Smooth muscle cell (in vitro differentiated cells): ENCODE results near the gene C17orf114.

Experiments
- DNase-seq: peaks from one replicate; lab custom pipeline; 2025; ENCODE audit not compliant: unreplicated experiment; lab: John Stamatoyannopoulos, UW
- H2AFZ ChIP-seq: fragments of 200-600 bp; sonication (generic); 2 replicates; pipeline ENCODE4 v1.6.0; 2016; ENCODE audit warnings: antibody characterized with exemption, low read depth, mild to moderate bottlenecking
- H3F3A ChIP-seq: fragments of 200-600 bp; sonication (generic); 2 replicates; pipeline ENCODE4 v1.6.0; 2017; ENCODE audit warnings: antibody characterized with exemption, low read depth
- H3K27ac ChIP-seq: fragments of 200-600 bp; sonication (generic); 2 replicates; pipeline ENCODE4 v1.5.1; 2016; ENCODE audit warnings: low read depth, mild to moderate bottlenecking
- H3K27me3 ChIP-seq: fragments of 200-600 bp; sonication (generic); 2 replicates; pipeline ENCODE4 v1.6.1; 2016; ENCODE audit warnings: low read depth, mild to moderate bottlenecking
- H3K36me3 ChIP-seq: fragments of 200-600 bp; sonication (generic); 2 replicates; pipeline ENCODE4 v1.5.1; 2016; ENCODE audit warnings: low read depth
- H3K4me1 ChIP-seq: fragments of 200-600 bp; sonication (generic); 2 replicates; pipeline ENCODE4 v1.5.1; 2016; ENCODE audit warnings: low read depth
- H3K4me2 ChIP-seq: fragments of 200-600 bp; sonication (generic); 2 replicates; pipeline ENCODE4 v1.6.0; 2016; ENCODE audit warnings: mild to moderate bottlenecking
- H3K4me3 ChIP-seq: fragments of 200-600 bp; sonication (generic); 2 replicates; pipeline ENCODE4 v1.5.1; 2016; ENCODE audit warnings: mild to moderate bottlenecking
- H3K79me2 ChIP-seq: fragments of 200-600 bp; sonication (generic); 2 replicates; pipeline ENCODE4 v1.6.0; 2016; ENCODE audit warnings: low read depth, mild to moderate bottlenecking
- H3K9ac ChIP-seq: fragments of 200-600 bp; sonication (generic); 2 replicates; pipeline ENCODE4 v1.6.0; 2016; ENCODE audit warnings: low read depth
- H3K9me3 ChIP-seq: fragments of 200-600 bp; sonication (generic); replicated peaks from 2 replicates; pipeline ENCODE4 v1.5.1; 2016; ENCODE audit warnings: low read depth
- H4K20me1 ChIP-seq: fragments of 200-600 bp; sonication (generic); 2 replicates; pipeline ENCODE4 v1.6.0; 2016; ENCODE audit warnings: low read depth
- CTCF ChIP-seq: fragments of 200-600 bp; sonication (generic); IDR thresholded peaks from 2 replicates; pipeline ENCODE4 v1.5.1; 2017; ENCODE audit warnings: borderline replicate concordance, mild to moderate bottlenecking, antibody characterized with exemption; ENCODE audit not compliant: insufficient read depth, poor library complexity, severe bottlenecking
- WGBS: methylation state at CpG from one replicate; pipeline ENCODE4 v1.1.7; 2016; ENCODE audit warnings: low lambda C conversion rate; 5-methylcytosine and 5-hydroxymethylcytosine counted together

The C17orf114 gene

GRCh38 chr17:4786516-4786915, 15.6 kb downstream of the C17orf114 start:
- Histone ChIP-seq H3K27me3 (peaks cover 7% of the 10 kb centered on the region), H3F3A (no peaks in the 10 kb centered on the region), H3K4me2 (peak overlapping the region; percentile 36), H3K4me3 (no peak overlapping the region), H3K79me2 (no peaks in the 10 kb centered on the region), H4K20me1 (no peaks in the 10 kb centered on the region), H3K9me3 (no peaks in the 10 kb centered on the region), H2AFZ (no peak overlapping the region), H3K9ac (no peak overlapping the region), H3K27ac (no peak overlapping the region), H3K36me3 (no peaks in the 10 kb centered on the region), H3K4me1 (peaks cover 18% of the 10 kb centered on the region)
- TF ChIP-seq CTCF, result no peak
- WGBS, result 71% methylated on average over 6 of the region's 6 CpGs
- DNase-seq, result no peak

- no peaks in the 10 kb centered on the region for H3K36me3 ChIP-seq
- no peak within 1 kb of the TSS for H3K27ac ChIP-seq
- peak within 1 kb of the TSS; percentile 35 for H3K4me3 ChIP-seq
- H4K20me1 ChIP-seq, result no peaks in the 10 kb centered on the region
- no peak for DNase-seq
- H3K9ac ChIP-seq, result no peak within 1 kb of the TSS
- no peak for TF ChIP-seq CTCF
- no peaks in the 10 kb centered on the region for H3K9me3 ChIP-seq
- peak within 1 kb of the TSS; percentile 83 for H3K4me2 ChIP-seq
- 68% methylated on average over 24 of the region's 24 CpGs for WGBS
- peak within 1 kb of the TSS; percentile 48 for H2AFZ ChIP-seq
- peaks cover 7% of the 10 kb centered on the region for H3K27me3 ChIP-seq
- H3F3A ChIP-seq, result no peaks in the 10 kb centered on the region
- H3K4me1 ChIP-seq, result peaks cover 18% of the 10 kb centered on the region
- no peaks in the 10 kb centered on the region for H3K79me2 ChIP-seq
Observed at GRCh38 chr17:4786106-4786511, 16.0 kb downstream of the C17orf114 start, which contains the start of gene VMO1. VMO1 (minus strand) TSS chr17:4786364; CDS start chr17:4786352, 12 bp downstream.

GRCh38 chr17:4785311-4786105, 16.6 kb downstream of the C17orf114 start:
- WGBS, result 91% methylated on average over 61 of the region's 61 CpGs
- Histone ChIP-seq H3K36me3 (no peaks in the 10 kb centered on the region), H3K9ac (no peak overlapping the region), H3F3A (no peaks in the 10 kb centered on the region), H3K4me2 (no peak overlapping the region), H3K79me2 (no peaks in the 10 kb centered on the region), H3K4me3 (no peak overlapping the region), H3K4me1 (peaks cover 18% of the 10 kb centered on the region), H4K20me1 (no peaks in the 10 kb centered on the region), H3K27ac (no peak overlapping the region), H3K9me3 (no peaks in the 10 kb centered on the region), H3K27me3 (peaks cover 7% of the 10 kb centered on the region), H2AFZ (no peak overlapping the region)
- no peak for DNase-seq
- no peak for TF ChIP-seq CTCF

GRCh38 chr17:4782652-4783051, 19.5 kb downstream of the C17orf114 start:
- Histone ChIP-seq H3K79me2 (no peaks in the 10 kb centered on the region), H3K4me2 (no peak overlapping the region), H3K27ac (no peak overlapping the region), H3K9me3 (no peaks in the 10 kb centered on the region), H3F3A (no peaks in the 10 kb centered on the region), H4K20me1 (no peaks in the 10 kb centered on the region), H3K4me1 (peaks cover 10% of the 10 kb centered on the region), H2AFZ (no peak overlapping the region), H3K9ac (no peak overlapping the region), H3K36me3 (no peaks in the 10 kb centered on the region), H3K27me3 (peaks cover 11% of the 10 kb centered on the region), H3K4me3 (no peak overlapping the region)
- no peak for TF ChIP-seq CTCF
- WGBS, result 58% methylated on average over 22 of the region's 28 CpGs
- no peak for DNase-seq
